Chondrocyte (in vitro differentiated cells): ENCODE data around the gene CACTIN. TPM values are rescaled to one million over a fixed set of nuclear protein-coding genes. Genes with fewer than 3 reads are reported as not detected.
"Not testable (repeated sequence)": the region's sequence is repeated elsewhere in the genome, so short reads cannot be mapped to it uniquely, and the experiment has no call there.

Experiments used
- DNase-seq: peaks from one replicate; pipeline ENCODE4 v3.0.0; 2021; ENCODE audit warnings: mixed read lengths, low spot score
- H3K27ac Mint-ChIP-seq: one replicate; pipeline ENCODE4 v1.8.0; 2021; ENCODE audit warnings: mild to moderate bottlenecking, moderate library complexity, mixed read lengths; ENCODE audit not compliant: unreplicated experiment
- H3K27me3 Mint-ChIP-seq: 2 replicates; pipeline ENCODE4 v1.8.0; 2021; ENCODE audit warnings: low read depth, mixed read lengths
- H3K36me3 Mint-ChIP-seq: 2 replicates; pipeline ENCODE4 v1.8.0; 2021; ENCODE audit warnings: low read depth, mixed read lengths
- H3K4me1 Mint-ChIP-seq: 2 replicates; pipeline ENCODE4 v1.8.0; 2021; ENCODE audit warnings: low read depth, mild to moderate bottlenecking, mixed read lengths
- H3K4me3 Mint-ChIP-seq: one replicate; pipeline ENCODE4 v1.8.0; 2021; ENCODE audit warnings: mild to moderate bottlenecking, moderate library complexity, mixed read lengths; ENCODE audit not compliant: unreplicated experiment
- H3K9me3 Mint-ChIP-seq: 2 replicates; pipeline ENCODE4 v1.8.0; 2021; ENCODE audit warnings: low read depth, mixed read lengths
- CTCF ChIP-seq: fragments of 200-600 bp; sonication (generic); IDR thresholded peaks from 2 replicates; pipeline ENCODE4 v1.5.0; 2021; ENCODE audit warnings: antibody characterized with exemption, mild to moderate bottlenecking, moderate library complexity
- total RNA-seq: library from RNA; stranded (reverse); gene quantifications from 3 replicates; pipeline ENCODE4 v1.2.1, GENCODE V29; 2021

CACTIN gene
- total RNA-seq, 1 donor from 2014 or later: 19.5 TPM

GRCh38 chr19:3669082-3669946 is 42.7 kb upstream of the CACTIN start:
- no peaks in the 10 kb centered on the region for H3K9me3 Mint-ChIP-seq

GRCh38 chr19:3668331-3669081 is 41.9 kb upstream of the CACTIN start:
- H3K27me3 Mint-ChIP-seq: no peaks in the 10 kb centered on the region
- peaks cover 6% of the 10 kb centered on the region for H3K36me3 Mint-ChIP-seq
- no peak for DNase-seq
- H3K27ac Mint-ChIP-seq: peak overlapping the region; percentile 45
- H3K4me3 Mint-ChIP-seq: no peak overlapping the region
- no peak for TF ChIP-seq CTCF
- peaks cover 57% of the 10 kb centered on the region for H3K4me1 Mint-ChIP-seq
- no peaks in the 10 kb centered on the region for H3K9me3 Mint-ChIP-seq

More at GRCh38 chr19:3669082-3669946, 42.7 kb upstream of the CACTIN start:
- peak overlapping the region; percentile 54 for H3K27ac Mint-ChIP-seq
- peaks cover 60% of the 10 kb centered on the region for H3K4me1 Mint-ChIP-seq
- H3K27me3 Mint-ChIP-seq: no peaks in the 10 kb centered on the region
- no peak for TF ChIP-seq CTCF
- no peak for DNase-seq
- no peak overlapping the region for H3K4me3 Mint-ChIP-seq
- peaks cover 2% of the 10 kb centered on the region for H3K36me3 Mint-ChIP-seq

GRCh38 chr19:3667766-3668165 is 41.2 kb upstream of the CACTIN start:
- Mint-ChIP-seq H3K36me3 (peaks cover 11% of the 10 kb centered on the region), H3K27ac (no peak overlapping the region), H3K27me3 (no peaks in the 10 kb centered on the region), H3K4me1 (peaks cover 53% of the 10 kb centered on the region), H3K9me3 (no peaks in the 10 kb centered on the region), H3K4me3 (no peak overlapping the region)
- no peak for DNase-seq
- no peak for TF ChIP-seq CTCF

- TF ChIP-seq CTCF: no peak
- DNase-seq: no peak
- Mint-ChIP-seq H3K9me3 (no peaks in the 10 kb centered on the region), H3K27ac (no peak overlapping the region), H3K4me3 (no peak overlapping the region), H3K36me3 (peaks cover 11% of the 10 kb centered on the region), H3K4me1 (peaks cover 49% of the 10 kb centered on the region), H3K27me3 (no peaks in the 10 kb centered on the region)
These were observed 40.5 kb upstream of the CACTIN start for GRCh38 chr19:3667037-3667638.

GRCh38 chr19:3666545-3666856 is 39.9 kb upstream of the CACTIN start:
- not testable (repeated sequence) for H3K27ac Mint-ChIP-seq, H3K9me3 Mint-ChIP-seq, H3K4me3 Mint-ChIP-seq, DNase-seq, H3K27me3 Mint-ChIP-seq
- Mint-ChIP-seq H3K36me3 (peaks cover 12% of the 10 kb centered on the region), H3K4me1 (peaks cover 42% of the 10 kb centered on the region)
